Endothelial cell (in vitro differentiated cells): Measurements from ENCODE around the gene YY1. TPM values are rescaled to one million over a fixed set of nuclear protein-coding genes. Genes with fewer than 3 reads are reported as not detected.

Experiments
- DNase-seq: peaks from one replicate; pipeline ENCODE4 v3.0.0; 2021; ENCODE audit warnings: low spot score
- H3K27ac Mint-ChIP-seq: one replicate; pipeline ENCODE4 v1.8.0; 2021; ENCODE audit warnings: mixed read lengths, inconsistent platforms; ENCODE audit not compliant: unreplicated experiment
- H3K27me3 Mint-ChIP-seq: one replicate; pipeline ENCODE4 v1.8.0; 2021; ENCODE audit warnings: mild to moderate bottlenecking, moderate library complexity, mixed read lengths, inconsistent platforms; ENCODE audit not compliant: unreplicated experiment
- H3K36me3 Mint-ChIP-seq: one replicate; pipeline ENCODE4 v1.8.0; 2021; ENCODE audit warnings: mild to moderate bottlenecking, low read depth, mixed read lengths, inconsistent platforms; ENCODE audit not compliant: unreplicated experiment
- H3K4me1 Mint-ChIP-seq: one replicate; pipeline ENCODE4 v1.8.0; 2021; ENCODE audit warnings: mild to moderate bottlenecking, mixed read lengths, inconsistent platforms; ENCODE audit not compliant: unreplicated experiment
- H3K4me3 Mint-ChIP-seq: one replicate; pipeline ENCODE4 v1.8.0; 2021; ENCODE audit warnings: mild to moderate bottlenecking, mixed read lengths, inconsistent platforms; ENCODE audit not compliant: unreplicated experiment
- H3K9me3 Mint-ChIP-seq: one replicate; pipeline ENCODE4 v1.8.0; 2021; ENCODE audit warnings: mixed read lengths, inconsistent platforms; ENCODE audit not compliant: unreplicated experiment
- total RNA-seq: library from RNA; stranded (reverse); fragmentation: NEBNext Ultra II Directional; extraction: Animal tissue kit (Norgen Biotek cat#: 25700); gene quantifications from one replicate; pipeline ENCODE4 v1.2.1, GENCODE V29; 2021; ENCODE audit not compliant: unreplicated experiment
- TF ChIP-seq, protein P1 (sequence below): fragments of 200-600 bp; sonication (generic); IDR thresholded peaks from one replicate; pipeline ENCODE4 v1.5.0; 2021; ENCODE audit warnings: antibody characterized with exemption; ENCODE audit not compliant: unreplicated experiment

YY1 gene
- total RNA-seq, 1 donor from 2014 or later, result 81.7 TPM

- TF ChIP-seq, protein P1, sequence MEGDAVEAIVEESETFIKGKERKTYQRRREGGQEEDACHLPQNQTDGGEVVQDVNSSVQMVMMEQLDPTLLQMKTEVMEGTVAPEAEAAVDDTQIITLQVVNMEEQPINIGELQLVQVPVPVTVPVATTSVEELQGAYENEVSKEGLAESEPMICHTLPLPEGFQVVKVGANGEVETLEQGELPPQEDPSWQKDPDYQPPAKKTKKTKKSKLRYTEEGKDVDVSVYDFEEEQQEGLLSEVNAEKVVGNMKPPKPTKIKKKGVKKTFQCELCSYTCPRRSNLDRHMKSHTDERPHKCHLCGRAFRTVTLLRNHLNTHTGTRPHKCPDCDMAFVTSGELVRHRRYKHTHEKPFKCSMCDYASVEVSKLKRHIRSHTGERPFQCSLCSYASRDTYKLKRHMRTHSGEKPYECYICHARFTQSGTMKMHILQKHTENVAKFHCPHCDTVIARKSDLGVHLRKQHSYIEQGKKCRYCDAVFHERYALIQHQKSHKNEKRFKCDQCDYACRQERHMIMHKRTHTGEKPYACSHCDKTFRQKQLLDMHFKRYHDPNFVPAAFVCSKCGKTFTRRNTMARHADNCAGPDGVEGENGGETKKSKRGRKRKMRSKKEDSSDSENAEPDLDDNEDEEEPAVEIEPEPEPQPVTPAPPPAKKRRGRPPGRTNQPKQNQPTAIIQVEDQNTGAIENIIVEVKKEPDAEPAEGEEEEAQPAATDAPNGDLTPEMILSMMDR, result peak; percentile 77
- Mint-ChIP-seq H3K4me3 (no peak overlapping the region), H3K36me3 (no peaks in the 10 kb centered on the region), H3K27me3 (peaks cover 9% of the 10 kb centered on the region), H3K9me3 (no peaks in the 10 kb centered on the region), H3K27ac (no peak overlapping the region), H3K4me1 (no peaks in the 10 kb centered on the region)
- DNase-seq, result peak; percentile 84
Observed at GRCh38 chr14:100317912-100318808, 79.2 kb downstream of the YY1 start.

- Mint-ChIP-seq H3K27me3 (peaks cover 4% of the 10 kb centered on the region), H3K9me3 (no peaks in the 10 kb centered on the region), H3K4me3 (no peak overlapping the region), H3K4me1 (no peaks in the 10 kb centered on the region), H3K36me3 (no peaks in the 10 kb centered on the region), H3K27ac (no peak overlapping the region)
- TF ChIP-seq, protein P1, result no peak
- no peak for DNase-seq
Observed at GRCh38 chr14:100320157-100320856, 81.4 kb downstream of the YY1 start.

DNA sequence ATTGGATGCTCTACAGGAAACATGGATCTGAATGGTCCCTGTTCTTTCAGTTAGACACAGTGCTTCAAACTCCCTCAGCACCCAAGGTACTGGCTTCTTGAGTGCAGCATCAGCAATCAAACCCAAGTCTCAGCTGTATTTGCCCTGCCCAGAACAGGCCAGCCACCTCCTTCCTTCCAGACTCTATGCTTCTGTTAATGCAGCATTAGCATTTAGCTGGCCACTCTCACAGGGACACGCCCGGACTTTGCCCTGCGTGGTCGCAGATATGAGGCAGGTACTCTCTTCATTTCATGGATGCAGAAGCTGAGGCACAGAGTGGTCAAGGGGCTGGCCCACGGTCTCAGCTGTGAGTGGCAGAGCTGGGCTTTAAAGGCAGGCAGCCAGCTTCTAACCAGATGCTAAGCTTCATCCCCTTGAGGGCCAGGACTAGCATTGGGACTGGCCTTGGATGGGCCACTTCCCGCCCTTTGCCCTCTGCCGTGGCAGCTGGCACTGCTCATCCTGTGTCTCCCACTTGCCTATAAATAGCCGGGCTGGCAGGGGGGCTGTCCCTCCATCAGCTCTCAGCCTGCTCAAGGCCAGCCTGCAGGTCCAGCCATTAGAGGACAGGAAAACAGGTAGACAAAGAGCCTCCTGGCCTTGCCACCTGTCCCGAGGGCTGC lies 82.7 kb downstream of the YY1 start:
- TF ChIP-seq, protein P1, result no peak
- H3K4me3 Mint-ChIP-seq, result no peak overlapping the region
- no peak for DNase-seq
- H3K27me3 Mint-ChIP-seq, result peaks cover 6% of the 10 kb centered on the region
- no peaks in the 10 kb centered on the region for H3K36me3 Mint-ChIP-seq
- H3K4me1 Mint-ChIP-seq, result no peaks in the 10 kb centered on the region
- no peaks in the 10 kb centered on the region for H3K9me3 Mint-ChIP-seq
- no peak overlapping the region for H3K27ac Mint-ChIP-seq

- peaks cover 10% of the 10 kb centered on the region for H3K27me3 Mint-ChIP-seq
- no peaks in the 10 kb centered on the region for H3K4me1 Mint-ChIP-seq
- TF ChIP-seq, protein P1, result no peak
- H3K4me3 Mint-ChIP-seq, result peak overlapping the region; percentile 56
- no peak overlapping the region for H3K27ac Mint-ChIP-seq
- H3K9me3 Mint-ChIP-seq, result no peaks in the 10 kb centered on the region
- DNase-seq, result no peak
- no peaks in the 10 kb centered on the region for H3K36me3 Mint-ChIP-seq
Observed at GRCh38 chr14:100322138-100322957, 83.4 kb downstream of the YY1 start.
